ENCODE results near the gene COG7.

DNA sequence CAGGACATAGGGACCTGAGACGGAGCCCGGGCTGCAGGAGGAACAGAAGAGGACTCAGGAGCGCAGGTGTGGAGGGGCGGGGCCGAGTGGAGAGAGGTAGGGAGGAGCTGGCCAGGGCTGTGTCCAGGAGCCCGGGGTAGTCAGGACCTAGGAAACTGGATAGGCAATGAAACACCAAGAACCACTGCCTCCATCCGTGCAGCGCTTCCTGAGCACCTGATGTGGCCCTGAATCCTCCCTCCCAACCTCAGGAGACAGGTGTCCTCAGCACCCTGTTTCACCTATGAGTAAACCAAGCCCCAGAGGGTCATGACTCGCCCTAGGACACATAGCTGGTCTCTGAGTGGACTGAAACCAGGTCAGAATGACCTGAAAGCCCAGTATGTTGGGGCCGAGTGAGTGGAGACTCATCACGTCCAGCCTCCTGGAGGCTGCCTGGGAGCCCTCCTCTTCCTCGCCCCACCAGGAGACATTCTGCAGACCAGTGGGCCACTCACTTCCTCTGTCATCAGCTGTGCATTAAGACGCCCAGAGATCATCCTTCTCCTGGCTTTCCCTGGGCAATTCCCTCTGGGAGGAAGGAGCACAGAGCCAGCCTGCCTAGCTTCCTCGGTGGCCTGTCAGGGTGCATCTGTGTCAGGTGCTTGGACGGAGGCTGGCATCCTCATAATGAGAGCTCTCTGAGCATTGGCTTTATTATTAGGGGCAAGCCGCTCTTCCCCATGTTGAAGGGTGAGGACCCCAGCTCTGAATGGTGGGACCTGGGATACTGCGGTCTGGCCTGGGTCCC, 78.1 kb downstream of the COG7 start:
- no peak for TF ChIP-seq POLR2A (IDR thresholded peaks at IDR 0.05)
- TF ChIP-seq, protein P1, sequence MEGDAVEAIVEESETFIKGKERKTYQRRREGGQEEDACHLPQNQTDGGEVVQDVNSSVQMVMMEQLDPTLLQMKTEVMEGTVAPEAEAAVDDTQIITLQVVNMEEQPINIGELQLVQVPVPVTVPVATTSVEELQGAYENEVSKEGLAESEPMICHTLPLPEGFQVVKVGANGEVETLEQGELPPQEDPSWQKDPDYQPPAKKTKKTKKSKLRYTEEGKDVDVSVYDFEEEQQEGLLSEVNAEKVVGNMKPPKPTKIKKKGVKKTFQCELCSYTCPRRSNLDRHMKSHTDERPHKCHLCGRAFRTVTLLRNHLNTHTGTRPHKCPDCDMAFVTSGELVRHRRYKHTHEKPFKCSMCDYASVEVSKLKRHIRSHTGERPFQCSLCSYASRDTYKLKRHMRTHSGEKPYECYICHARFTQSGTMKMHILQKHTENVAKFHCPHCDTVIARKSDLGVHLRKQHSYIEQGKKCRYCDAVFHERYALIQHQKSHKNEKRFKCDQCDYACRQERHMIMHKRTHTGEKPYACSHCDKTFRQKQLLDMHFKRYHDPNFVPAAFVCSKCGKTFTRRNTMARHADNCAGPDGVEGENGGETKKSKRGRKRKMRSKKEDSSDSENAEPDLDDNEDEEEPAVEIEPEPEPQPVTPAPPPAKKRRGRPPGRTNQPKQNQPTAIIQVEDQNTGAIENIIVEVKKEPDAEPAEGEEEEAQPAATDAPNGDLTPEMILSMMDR (IDR thresholded peaks at IDR 0.05) = no peak
